GM19193 (cell line): Measurements from ENCODE around the gene TAF6L.
A peak's percentile ranks its signal among the peaks of the same experiment; 100 is the strongest.

ENCODE experiments used
- POLR2A ChIP-seq: IDR thresholded peaks from 4 replicates; pipeline ENCODE4 v1.6.1; 2011; ENCODE audit not compliant: insufficient read depth, insufficient read length; ENCODE audit errors: extremely low read depth

TAF6L gene

GRCh38 chr11:62789576-62789975 is 18.4 kb downstream of the TAF6L start:
- TF ChIP-seq POLR2A = no peak

- peak; percentile 95 for TF ChIP-seq POLR2A
These were observed 20.5 kb downstream of the TAF6L start, which contains the start of gene TMEM223 for GRCh38 chr11:62791501-62792201. TSS of gene TMEM223 (minus strand) at chr11:62792006. CDS start at chr11:62791994, 12 bp downstream.

- TF ChIP-seq POLR2A = no peak
These were observed 21.0 kb downstream of the TAF6L start for GRCh38 chr11:62792202-62792575.

- no peak for TF ChIP-seq POLR2A
These were observed 23.1 kb downstream of the TAF6L start for GRCh38 chr11:62794201-62794775.

GRCh38 chr11:62796281-62796680 is 25.1 kb downstream of the TAF6L start:
- no peak for TF ChIP-seq POLR2A

- TF ChIP-seq POLR2A = no peak
These were observed 28.3 kb downstream of the TAF6L start for GRCh38 chr11:62799486-62799885.

- TF ChIP-seq POLR2A = no peak
These were observed 29.9 kb downstream of the TAF6L start for GRCh38 chr11:62801071-62801470.

GRCh38 chr11:62804310-62805075 is 33.3 kb downstream of the TAF6L start:
- TF ChIP-seq POLR2A = no peak

- peak; percentile 100 for TF ChIP-seq POLR2A
These were observed 34.1 kb downstream of the TAF6L start, which contains the start of gene NXF1 for GRCh38 chr11:62805076-62805892. TSS of gene NXF1 (minus strand) at chr11:62805440. CDS start at chr11:62805356, 84 bp downstream.

GRCh38 chr11:62805961-62806441 is 34.8 kb downstream of the TAF6L start:
- no peak for TF ChIP-seq POLR2A

- TF ChIP-seq POLR2A = no peak
These were observed 35.5 kb downstream of the TAF6L start for GRCh38 chr11:62806611-62807121.

GRCh38 chr11:62810748-62811147 is 39.6 kb downstream of the TAF6L start:
- TF ChIP-seq POLR2A = no peak

GRCh38 chr11:62811659-62812058 is 40.5 kb downstream of the TAF6L start:
- no peak for TF ChIP-seq POLR2A

GRCh38 chr11:62816557-62816956 is 45.4 kb downstream of the TAF6L start:
- no peak for TF ChIP-seq POLR2A
